Endodermal cell (in vitro differentiated cells): ENCODE measurements around the gene HTR6. TPM values are rescaled to one million over a fixed set of nuclear protein-coding genes. Genes with fewer than 3 reads are reported as not detected.

Source experiments
- DNase-seq: peaks from one replicate; pipeline ENCODE4 v3.0.0-alpha.2; 2017
- H3K27ac ChIP-seq: 2 replicates; pipeline ENCODE4 v1.5.1; 2013; ENCODE audit warnings: mild to moderate bottlenecking, low read depth, low read length, moderate library complexity
- H3K27me3 ChIP-seq: 2 replicates; pipeline ENCODE4 v1.6.1; 2013; ENCODE audit warnings: mild to moderate bottlenecking, low read length, moderate library complexity; ENCODE audit not compliant: insufficient read depth, control insufficient read depth, poor library complexity, severe bottlenecking
- H3K36me3 ChIP-seq: 2 replicates; pipeline ENCODE4 v1.7.0; 2013; ENCODE audit warnings: mild to moderate bottlenecking, low read length, moderate library complexity; ENCODE audit not compliant: control insufficient read depth, insufficient read depth
- H3K4me1 ChIP-seq: one replicate; pipeline ENCODE4 v1.7.0; 2013; ENCODE audit warnings: low read length; ENCODE audit not compliant: control insufficient read depth, insufficient read depth
- H3K4me3 ChIP-seq: 2 replicates; pipeline ENCODE4 v1.5.1; 2013; ENCODE audit warnings: mild to moderate bottlenecking, low read length, moderate library complexity
- H3K9ac ChIP-seq: 2 replicates; pipeline ENCODE4 v1.6.1; 2013; ENCODE audit warnings: mild to moderate bottlenecking, low read length, moderate library complexity; ENCODE audit not compliant: poor library complexity, severe bottlenecking; ENCODE audit errors: extremely low read depth
- H3K9me3 ChIP-seq: 2 replicates; pipeline ENCODE4 v1.6.1; 2013; ENCODE audit warnings: mild to moderate bottlenecking, low read length, moderate library complexity; ENCODE audit not compliant: control insufficient read depth
- H3K27ac Mint-ChIP-seq: 2 replicates; pipeline ENCODE4 v1.8.0; 2020; ENCODE audit warnings: mixed read lengths
- H3K27me3 Mint-ChIP-seq: 2 replicates; pipeline ENCODE4 v1.8.0; 2021; ENCODE audit warnings: mild to moderate bottlenecking, mixed read lengths; ENCODE audit not compliant: insufficient read depth
- H3K36me3 Mint-ChIP-seq: 2 replicates; pipeline ENCODE4 v1.8.0; 2020; ENCODE audit warnings: low read depth, mixed read lengths
- H3K4me1 Mint-ChIP-seq: 2 replicates; pipeline ENCODE4 v1.8.0; 2020; ENCODE audit warnings: mixed read lengths
- H3K4me3 Mint-ChIP-seq: 2 replicates; pipeline ENCODE4 v1.8.0; 2020; ENCODE audit warnings: mild to moderate bottlenecking, moderate library complexity, mixed read lengths
- H3K9me3 Mint-ChIP-seq: 2 replicates; pipeline ENCODE4 v1.8.0; 2020; ENCODE audit warnings: mild to moderate bottlenecking, mixed read lengths
- WGBS, 2 experiments: methylation state at CpG; one replicate each; pipeline versions ENCODE4 v1.1.5 to v1.1.7; 2013; ENCODE audit warnings: missing lambda C conversion rate in 2 of 2, mixed read lengths in 1 of 2; ENCODE audit not compliant: insufficient coverage in 1 of 2, insufficient read length in 1 of 2; 5-methylcytosine and 5-hydroxymethylcytosine counted together
- total RNA-seq, 2 donors: library from RNA; stranded (reverse); fragmentation: NEBNext Ultra II Directional in 1 of 2; extraction: Animal tissue kit (Norgen Biotek cat#: 25700) in 1 of 2; gene quantifications; 2 replicates in 1 of 2; 3 replicates in 1 of 2; pipeline ENCODE4 v1.2.1, GENCODE V29; 2021
- TF ChIP-seq, protein P1 (sequence below): fragments of 200-600 bp; sonication (generic); conservative IDR thresholded peaks from 2 replicates; pipeline ENCODE4 v1.5.0; 2021; ENCODE audit warnings: antibody characterized with exemption, mild to moderate bottlenecking

HTR6 gene
- total RNA-seq, 2 donors from 2014 or later, result 0.31 TPM; not detected in 1

- WGBS, 2 experiments, result 91 to 93% methylated on average over 10 to 12 of the region's 12 CpGs
- no peaks in the 10 kb centered on the region for H3K27me3 Mint-ChIP-seq
- H3K4me3 Mint-ChIP-seq, result no peak overlapping the region
- Histone ChIP-seq H3K4me3 (no peak overlapping the region), H3K27me3 (no peaks in the 10 kb centered on the region), H3K36me3 (no peaks in the 10 kb centered on the region), H3K4me1 (no peaks in the 10 kb centered on the region), H3K27ac (no peak overlapping the region), H3K9ac (no peak overlapping the region), H3K9me3 (no peaks in the 10 kb centered on the region)
- DNase-seq, result no peak
- TF ChIP-seq, protein P1, sequence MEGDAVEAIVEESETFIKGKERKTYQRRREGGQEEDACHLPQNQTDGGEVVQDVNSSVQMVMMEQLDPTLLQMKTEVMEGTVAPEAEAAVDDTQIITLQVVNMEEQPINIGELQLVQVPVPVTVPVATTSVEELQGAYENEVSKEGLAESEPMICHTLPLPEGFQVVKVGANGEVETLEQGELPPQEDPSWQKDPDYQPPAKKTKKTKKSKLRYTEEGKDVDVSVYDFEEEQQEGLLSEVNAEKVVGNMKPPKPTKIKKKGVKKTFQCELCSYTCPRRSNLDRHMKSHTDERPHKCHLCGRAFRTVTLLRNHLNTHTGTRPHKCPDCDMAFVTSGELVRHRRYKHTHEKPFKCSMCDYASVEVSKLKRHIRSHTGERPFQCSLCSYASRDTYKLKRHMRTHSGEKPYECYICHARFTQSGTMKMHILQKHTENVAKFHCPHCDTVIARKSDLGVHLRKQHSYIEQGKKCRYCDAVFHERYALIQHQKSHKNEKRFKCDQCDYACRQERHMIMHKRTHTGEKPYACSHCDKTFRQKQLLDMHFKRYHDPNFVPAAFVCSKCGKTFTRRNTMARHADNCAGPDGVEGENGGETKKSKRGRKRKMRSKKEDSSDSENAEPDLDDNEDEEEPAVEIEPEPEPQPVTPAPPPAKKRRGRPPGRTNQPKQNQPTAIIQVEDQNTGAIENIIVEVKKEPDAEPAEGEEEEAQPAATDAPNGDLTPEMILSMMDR, result no peak
- H3K27ac Mint-ChIP-seq, result no peak overlapping the region
- H3K36me3 Mint-ChIP-seq, result no peaks in the 10 kb centered on the region
- peaks cover 6% of the 10 kb centered on the region for H3K4me1 Mint-ChIP-seq
- H3K9me3 Mint-ChIP-seq, result no peaks in the 10 kb centered on the region
Observed at GRCh38 chr1:19710825-19711611, 46.3 kb downstream of the HTR6 start.

GRCh38 chr1:19712928-19713327 lies 48.3 kb downstream of the HTR6 start:
- WGBS, 2 experiments, result 82 to 100% methylated on average over 1 to 4 of the region's 4 CpGs
- Mint-ChIP-seq H3K9me3 (no peaks in the 10 kb centered on the region), H3K36me3 (no peaks in the 10 kb centered on the region), H3K4me3 (no peak overlapping the region), H3K4me1 (peaks cover 6% of the 10 kb centered on the region), H3K27me3 (no peaks in the 10 kb centered on the region), H3K27ac (no peak overlapping the region)
- H3K27ac ChIP-seq, result no peak overlapping the region
- no peaks in the 10 kb centered on the region for H3K4me1 ChIP-seq
- TF ChIP-seq, protein P1, result no peak
- H3K27me3 ChIP-seq, result no peaks in the 10 kb centered on the region
- H3K9me3 ChIP-seq, result no peaks in the 10 kb centered on the region
- no peak overlapping the region for H3K4me3 ChIP-seq
- H3K36me3 ChIP-seq, result no peaks in the 10 kb centered on the region
- DNase-seq, result no peak
- no peak overlapping the region for H3K9ac ChIP-seq

DNA sequence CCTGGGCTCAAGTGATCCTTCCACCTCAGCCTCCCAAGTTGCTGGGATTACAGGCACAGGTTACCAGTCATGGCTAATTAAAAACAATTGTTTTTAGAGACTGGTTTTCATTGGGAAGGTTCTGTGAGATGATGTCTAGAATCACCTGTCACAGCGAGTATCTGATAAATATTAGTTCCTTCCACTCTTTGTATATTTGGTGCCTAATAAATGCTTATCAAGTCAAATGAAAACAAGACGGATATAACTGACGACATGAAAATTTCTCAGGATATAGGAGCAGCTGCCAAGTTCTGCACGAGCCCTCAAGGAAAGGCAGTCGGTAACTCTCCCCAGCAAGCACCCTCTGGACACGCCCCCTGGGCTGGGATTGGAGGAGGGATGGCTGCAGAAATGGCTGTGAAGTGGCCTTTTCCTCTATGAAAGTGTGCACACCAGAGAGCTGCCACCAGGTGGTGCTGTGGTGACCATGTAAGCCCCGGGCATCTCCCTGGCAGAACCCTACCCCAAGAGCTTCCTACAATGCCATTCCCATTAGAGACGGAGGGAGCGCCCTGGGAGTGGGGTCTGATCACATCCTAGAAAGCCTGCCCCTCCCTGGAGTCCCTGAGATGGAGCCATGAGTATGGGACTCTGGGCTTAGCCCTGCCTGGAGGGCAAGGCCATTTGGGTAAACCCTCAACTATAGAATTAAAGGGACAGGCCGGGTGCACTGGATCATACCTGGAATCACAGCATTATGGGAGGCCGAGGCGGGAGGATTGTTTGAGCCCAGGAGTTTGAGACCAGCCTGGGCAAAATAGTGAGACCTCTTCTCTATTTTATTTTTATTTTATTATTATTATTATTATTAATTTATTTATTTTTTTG lies 50.9 kb downstream of the HTR6 start:
- H3K4me1 ChIP-seq, result no peaks in the 10 kb centered on the region
- DNase-seq, result peak; percentile 99
- Mint-ChIP-seq H3K27ac (no peak overlapping the region), H3K9me3 (no peaks in the 10 kb centered on the region), H3K4me3 (no peak overlapping the region), H3K36me3 (no peaks in the 10 kb centered on the region), H3K27me3 (no peaks in the 10 kb centered on the region), H3K4me1 (peaks cover 5% of the 10 kb centered on the region)
- no peak overlapping the region for H3K9ac ChIP-seq
- no peaks in the 10 kb centered on the region for H3K36me3 ChIP-seq
- H3K9me3 ChIP-seq, result no peaks in the 10 kb centered on the region
- H3K4me3 ChIP-seq, result no peak overlapping the region
- no peak overlapping the region for H3K27ac ChIP-seq
- no peaks in the 10 kb centered on the region for H3K27me3 ChIP-seq
- WGBS, 2 experiments, result 39 to 43% methylated on average over 3 to 12 of the region's 12 CpGs
- TF ChIP-seq, protein P1, result peak; percentile 96
